Retinal pigment epithelial cell (primary cell): Measurements from ENCODE around the gene SLC25A24.

Source experiments
- DNase-seq: peaks from one replicate; pipeline ENCODE4 v3.0.0-alpha.2; 2010; ENCODE audit warnings: low read depth
- H3K4me3 ChIP-seq: 2 replicates; pipeline ENCODE4 v1.5.1; 2011; ENCODE audit warnings: mild to moderate bottlenecking, low read length, control low read depth, moderate library complexity
- TF ChIP-seq, protein P1 (sequence below): conservative IDR thresholded peaks from 2 replicates; pipeline ENCODE4 v1.5.1; 2011; ENCODE audit warnings: low read depth, low read length, control low read depth, inconsistent platforms

SLC25A24 gene

DNA sequence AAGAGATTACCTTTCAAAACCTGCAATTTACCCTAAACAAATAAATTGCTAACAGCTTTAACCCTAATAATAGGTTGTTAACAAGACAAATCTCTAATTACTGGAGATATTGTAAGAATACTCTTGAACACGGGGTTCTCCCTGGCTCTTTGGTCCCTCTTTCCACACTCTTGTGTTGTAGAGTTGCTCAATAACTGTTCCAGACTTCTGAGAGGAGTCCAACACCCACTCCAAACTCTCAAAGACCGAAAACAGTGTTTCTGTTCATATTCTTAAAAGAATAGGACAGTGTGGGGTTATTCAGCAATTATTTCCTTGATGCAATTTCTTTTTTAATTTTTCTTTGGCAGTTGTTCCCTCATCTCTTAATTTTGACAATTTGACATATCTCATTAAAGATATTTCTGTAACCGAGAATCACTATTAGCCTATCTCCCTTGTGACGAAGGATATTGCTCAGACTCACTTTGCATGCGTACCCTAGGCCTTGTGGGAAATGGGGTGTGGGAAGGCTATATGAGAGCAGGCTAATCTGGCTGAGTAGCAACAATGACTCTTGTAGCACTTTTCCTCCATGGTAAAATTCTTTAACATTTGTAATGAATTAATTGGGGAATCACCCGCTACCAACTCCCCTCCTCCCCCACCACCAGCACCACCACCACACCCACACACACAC, 90.7 kb downstream of the SLC25A24 start:
- TF ChIP-seq, protein P1, sequence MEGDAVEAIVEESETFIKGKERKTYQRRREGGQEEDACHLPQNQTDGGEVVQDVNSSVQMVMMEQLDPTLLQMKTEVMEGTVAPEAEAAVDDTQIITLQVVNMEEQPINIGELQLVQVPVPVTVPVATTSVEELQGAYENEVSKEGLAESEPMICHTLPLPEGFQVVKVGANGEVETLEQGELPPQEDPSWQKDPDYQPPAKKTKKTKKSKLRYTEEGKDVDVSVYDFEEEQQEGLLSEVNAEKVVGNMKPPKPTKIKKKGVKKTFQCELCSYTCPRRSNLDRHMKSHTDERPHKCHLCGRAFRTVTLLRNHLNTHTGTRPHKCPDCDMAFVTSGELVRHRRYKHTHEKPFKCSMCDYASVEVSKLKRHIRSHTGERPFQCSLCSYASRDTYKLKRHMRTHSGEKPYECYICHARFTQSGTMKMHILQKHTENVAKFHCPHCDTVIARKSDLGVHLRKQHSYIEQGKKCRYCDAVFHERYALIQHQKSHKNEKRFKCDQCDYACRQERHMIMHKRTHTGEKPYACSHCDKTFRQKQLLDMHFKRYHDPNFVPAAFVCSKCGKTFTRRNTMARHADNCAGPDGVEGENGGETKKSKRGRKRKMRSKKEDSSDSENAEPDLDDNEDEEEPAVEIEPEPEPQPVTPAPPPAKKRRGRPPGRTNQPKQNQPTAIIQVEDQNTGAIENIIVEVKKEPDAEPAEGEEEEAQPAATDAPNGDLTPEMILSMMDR: no peak
- no peak for DNase-seq

DNA sequence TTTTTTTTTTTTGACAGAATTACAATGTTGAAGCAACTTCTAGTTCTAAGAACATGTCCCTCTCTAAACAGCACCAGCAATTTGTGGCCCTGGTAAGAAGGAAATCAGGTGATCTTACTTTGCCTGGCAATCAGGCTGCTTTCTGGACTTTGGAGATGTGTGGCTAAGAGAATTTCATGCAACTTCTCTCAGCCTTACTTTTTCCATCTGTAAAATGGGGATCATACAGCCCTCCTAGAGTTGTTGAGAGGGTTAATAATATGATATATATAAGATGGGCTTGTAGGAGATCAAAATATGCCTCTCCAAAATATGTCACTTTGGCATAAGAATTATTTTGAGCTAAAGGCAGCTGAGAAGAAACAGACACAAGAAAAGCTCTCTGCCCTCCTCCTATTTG, 92.0 kb downstream of the SLC25A24 start:
- DNase-seq: no peak
- TF ChIP-seq, protein P1: no peak
- no peak overlapping the region for H3K4me3 ChIP-seq

More for the DNA sequence above, 90.7 kb downstream of the SLC25A24 start:
- H3K4me3 ChIP-seq: no peak overlapping the region

DNA sequence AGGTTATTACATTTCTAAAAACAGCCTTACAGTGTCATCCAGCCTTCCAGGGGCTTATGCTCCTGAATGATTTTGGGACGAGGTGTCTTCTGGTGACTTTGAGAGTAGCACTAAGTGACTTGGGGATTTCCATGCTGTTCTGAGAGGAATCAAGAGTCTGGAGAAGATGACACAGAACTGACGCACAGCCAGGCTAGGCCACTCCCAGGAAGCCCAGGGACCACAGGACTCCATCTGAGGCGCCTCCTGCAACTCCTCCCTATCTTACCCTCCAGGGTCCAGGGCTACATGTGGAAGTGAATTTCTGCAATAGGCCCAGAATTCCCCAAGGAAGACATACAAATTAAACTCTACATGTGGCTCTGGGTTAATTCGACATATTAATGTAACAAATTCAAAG, 92.5 kb downstream of the SLC25A24 start:
- DNase-seq: no peak
- no peak overlapping the region for H3K4me3 ChIP-seq
- TF ChIP-seq, protein P1: no peak

GRCh38 chr1:108106775-108107174, 93.4 kb downstream of the SLC25A24 start:
- DNase-seq: peak; percentile 24
- H3K4me3 ChIP-seq: no peak overlapping the region
- TF ChIP-seq, protein P1: no peak

DNA sequence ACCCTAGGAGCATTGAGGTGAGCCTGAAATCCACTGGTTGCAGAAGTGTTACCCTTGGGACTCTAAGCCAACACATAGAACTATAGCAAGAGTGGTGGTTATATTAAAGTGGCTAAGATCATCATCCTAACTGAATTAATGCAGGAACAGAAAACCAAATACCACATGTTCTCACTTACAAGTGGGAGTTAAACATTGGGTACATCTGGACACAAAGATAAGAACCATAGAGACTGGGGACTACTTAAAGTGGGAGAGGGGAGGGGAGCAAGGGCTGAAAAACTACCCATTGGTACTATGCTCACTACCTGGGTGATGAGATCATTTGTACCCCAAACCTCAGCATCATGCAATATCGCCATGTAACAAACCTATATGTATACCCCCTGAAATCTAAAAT, 100.0 kb downstream of the SLC25A24 start:
- TF ChIP-seq, protein P1: no peak
- no peak overlapping the region for H3K4me3 ChIP-seq
- DNase-seq: no peak

GRCh38 chr1:108097018-108097417, 103.1 kb downstream of the SLC25A24 start:
- DNase-seq: no peak
- TF ChIP-seq, protein P1: no peak
- H3K4me3 ChIP-seq: no peak overlapping the region

GRCh38 chr1:108096089-108096488, 104.1 kb downstream of the SLC25A24 start:
- no peak overlapping the region for H3K4me3 ChIP-seq
- DNase-seq: no peak
- TF ChIP-seq, protein P1: no peak
